Activated CD8-positive, alpha-beta memory T cell treated with anti-CD3 and anti-CD28 coated beads for 24 hours (primary cell): ENCODE data around the gene PBX4.

Source experiments
- DNase-seq: peaks from one replicate; pipeline ENCODE4 v3.0.0-alpha.2; 2020

PBX4 gene

DNA sequence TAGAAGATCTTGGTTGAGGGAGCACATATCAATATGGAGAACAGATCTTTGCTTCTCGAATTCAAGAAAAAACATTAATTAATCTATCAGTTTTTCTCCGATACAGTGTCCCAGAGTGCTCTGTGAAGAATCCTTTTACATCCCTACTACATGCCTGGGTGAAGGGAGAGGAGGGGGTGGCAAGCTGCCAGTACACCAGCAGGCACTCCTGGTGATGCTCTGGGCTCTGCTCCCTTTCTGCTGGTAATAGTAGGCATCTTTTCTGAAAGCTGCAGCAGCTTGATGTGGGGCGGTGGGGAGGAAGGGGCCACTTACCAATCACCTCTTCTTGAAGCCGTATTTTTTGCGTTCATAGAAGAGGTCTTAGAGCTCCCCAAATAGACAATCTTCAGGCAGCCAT, 30.7 kb downstream of the PBX4 start:
- no peak for DNase-seq

DNA sequence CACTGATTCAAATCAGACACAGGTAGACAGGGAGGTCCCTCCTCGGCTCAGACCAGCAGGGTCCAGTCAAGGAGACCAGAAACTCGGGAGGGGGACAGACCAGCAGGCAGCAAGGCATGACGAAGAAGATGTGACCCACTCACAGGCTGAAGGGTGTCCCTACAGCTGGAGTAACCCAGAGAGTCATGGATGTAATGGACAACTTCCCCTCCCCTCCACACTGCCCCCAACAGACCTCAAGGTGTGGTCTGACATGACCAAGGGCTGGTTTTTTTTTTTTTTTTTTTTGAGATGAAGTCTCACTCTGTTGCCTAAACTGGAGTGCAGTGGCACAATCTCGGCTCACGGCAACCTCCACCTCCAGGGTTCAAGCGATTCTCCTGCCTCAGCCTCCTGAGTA, 34.1 kb downstream of the PBX4 start:
- no peak for DNase-seq

DNA sequence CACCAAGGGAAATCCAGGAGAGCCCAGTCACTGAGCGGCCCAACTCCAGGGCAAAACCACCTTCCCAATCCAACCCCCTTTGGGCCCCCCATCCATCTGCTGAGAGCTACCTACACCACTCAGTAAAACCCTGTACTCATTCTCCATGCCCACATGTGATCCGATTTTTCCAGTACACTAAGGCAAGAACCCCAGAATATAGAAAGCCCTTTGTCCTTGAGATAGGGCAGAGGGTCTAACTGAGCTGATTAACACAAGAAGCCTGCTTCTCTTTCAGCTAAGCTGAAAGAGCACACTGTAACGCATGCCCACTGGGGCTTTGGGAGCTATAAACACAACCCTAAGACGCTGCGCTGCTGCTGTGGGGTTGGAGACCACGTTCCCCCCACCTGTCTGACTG, 36.0 kb downstream of the PBX4 start:
- no peak for DNase-seq

DNA sequence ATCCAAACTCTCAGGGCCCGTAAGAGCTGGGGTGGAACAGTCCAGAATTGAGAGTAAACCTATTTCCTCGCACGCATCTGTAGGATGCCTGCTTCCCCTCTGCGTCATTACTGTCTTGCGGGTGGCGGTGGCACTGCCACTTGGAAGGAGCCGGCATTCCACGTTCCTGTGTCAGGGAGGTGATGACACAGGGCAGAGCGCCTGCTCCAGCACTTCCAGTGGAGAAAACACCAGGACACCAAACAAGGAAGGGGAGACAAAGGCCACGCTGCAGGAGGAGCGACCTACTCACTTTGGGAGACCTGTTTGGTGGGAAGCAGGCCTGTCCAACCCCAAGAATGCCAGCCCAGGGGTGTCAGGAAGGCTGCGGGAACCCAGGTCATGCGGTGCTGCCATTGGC, 37.1 kb downstream of the PBX4 start:
- no peak for DNase-seq

DNA sequence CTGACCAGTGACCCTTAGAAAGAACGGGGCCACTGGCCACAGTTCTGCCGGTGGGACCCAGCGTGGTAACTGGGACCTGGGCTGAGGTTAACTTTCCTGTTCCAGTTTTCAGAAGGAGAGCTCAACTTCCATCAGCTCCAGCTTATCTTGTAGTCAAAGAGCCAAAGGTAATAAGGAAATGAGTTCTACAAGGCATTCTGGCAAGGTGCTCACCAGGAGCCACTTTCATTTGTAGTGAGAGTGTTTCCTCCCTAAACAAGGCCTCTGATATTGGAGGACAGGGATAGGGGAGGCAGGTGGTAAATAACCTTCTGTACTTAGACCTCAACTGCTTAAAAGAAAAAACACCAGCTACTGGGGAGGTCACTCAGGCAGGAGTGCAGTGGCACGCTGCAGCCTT, 38.1 kb downstream of the PBX4 start:
- DNase-seq = no peak

DNA sequence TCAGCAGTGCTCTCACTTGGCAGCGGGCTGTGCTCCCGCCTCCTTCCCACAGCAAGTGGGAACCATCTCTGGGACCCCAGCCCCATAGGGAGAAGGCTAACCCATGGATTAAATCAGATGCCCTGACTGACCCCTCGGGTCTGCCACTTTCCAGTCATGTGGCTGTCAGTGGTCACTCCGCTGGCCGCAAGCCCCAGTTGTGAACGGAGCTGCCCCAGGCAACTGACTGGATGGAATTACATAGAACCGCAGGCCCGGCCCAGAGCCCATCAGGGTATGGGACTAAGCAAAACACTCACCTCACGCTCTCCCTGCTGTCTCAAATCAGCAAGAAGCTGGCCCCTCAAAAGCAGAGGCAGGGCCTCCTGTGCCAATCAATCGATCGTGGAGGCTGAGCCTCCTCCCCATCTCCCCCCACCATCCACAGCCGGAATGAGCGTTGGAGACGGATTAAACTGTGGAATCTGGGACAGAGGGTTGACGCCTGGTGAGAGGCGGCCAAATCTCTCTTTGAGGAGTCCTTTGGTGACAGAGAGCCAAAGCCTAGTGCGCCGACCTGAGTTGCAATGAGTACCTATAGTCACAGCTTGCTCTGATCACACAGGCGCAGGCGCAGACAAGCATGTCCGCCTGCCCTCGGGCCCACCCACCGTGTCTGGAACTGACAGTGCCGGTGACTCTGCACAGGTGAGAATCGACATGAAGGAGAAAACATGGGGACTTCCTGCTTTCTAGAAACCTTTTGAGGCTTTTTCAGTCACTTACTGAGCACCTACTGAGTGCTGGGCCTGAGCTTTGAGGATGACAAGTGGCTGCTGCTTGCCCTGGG, 38.7 kb downstream of the PBX4 start:
- DNase-seq = no peak

DNA sequence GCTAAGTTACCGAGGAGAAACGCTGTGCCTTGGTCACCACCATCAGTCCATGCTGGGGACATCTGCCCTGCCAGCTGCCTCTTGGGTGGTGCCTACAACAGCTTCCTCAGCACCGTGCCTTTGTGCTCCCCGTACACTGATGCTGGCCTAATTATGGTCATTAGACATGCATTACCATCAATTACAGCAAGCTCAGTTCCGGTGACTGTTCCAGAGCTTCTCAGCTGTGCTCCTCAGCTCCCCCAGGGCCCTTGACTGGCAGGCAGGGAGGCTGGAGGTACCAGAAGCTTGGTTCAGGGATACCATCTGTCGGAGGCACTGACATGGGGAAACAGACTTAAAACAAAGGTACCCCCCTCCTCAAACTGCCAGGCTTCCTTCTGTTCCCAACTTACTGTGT, 40.2 kb downstream of the PBX4 start:
- no peak for DNase-seq

DNA sequence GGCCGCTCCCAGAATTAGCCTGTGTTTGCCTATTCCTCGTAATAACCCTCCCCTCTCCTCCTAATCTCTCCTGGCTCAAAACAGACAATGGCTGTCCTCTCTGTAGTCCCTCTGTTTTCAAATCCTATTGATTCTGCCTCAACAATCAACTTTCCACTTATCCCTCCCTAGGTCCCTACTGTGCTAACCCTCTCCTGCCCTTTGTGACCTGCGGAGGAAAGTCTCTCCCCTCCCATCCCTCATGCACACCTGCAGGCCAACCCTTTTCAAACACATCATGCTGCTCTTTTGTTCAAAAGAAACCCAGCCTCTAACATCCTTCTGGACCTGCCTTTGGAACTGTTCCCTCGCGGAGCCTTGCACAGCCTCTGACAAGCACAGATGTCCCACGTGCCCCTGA, 43.1 kb downstream of the PBX4 start:
- DNase-seq = no peak

DNA sequence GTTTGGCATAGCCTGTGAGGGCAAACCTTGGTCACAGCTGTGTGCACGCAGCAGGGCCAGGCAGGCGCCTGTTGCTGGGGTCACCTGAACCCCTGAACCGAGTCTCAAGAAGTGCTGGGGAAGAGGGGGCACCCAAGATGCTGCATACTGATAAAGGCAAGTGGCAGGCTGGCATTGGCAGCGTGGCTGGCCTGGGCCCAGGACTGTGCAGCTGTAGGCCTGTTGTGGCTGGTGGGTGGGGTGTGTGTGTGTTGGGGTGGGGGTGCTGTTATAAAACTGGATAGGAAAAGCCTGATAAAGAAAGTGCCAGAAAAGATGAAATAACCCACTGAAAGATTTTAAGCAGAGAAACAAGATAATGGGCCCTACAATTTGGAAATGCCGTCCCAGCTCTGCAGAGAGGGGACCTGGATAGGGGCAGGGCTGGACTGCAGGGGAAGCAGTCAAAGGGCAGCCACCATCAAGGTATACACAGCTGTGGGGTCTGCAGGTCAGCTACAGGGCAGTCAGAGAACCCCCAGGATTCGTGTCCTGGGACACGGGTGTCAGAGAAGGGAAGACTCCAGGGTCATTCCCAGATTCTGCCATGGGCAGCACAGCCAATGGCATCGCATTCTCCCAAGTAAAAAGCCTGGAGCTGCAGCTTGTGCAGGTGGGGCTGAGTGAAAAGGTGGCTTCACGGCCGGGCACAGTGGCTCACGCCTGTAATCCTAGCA, 47.3 kb downstream of the PBX4 start:
- no peak for DNase-seq

DNA sequence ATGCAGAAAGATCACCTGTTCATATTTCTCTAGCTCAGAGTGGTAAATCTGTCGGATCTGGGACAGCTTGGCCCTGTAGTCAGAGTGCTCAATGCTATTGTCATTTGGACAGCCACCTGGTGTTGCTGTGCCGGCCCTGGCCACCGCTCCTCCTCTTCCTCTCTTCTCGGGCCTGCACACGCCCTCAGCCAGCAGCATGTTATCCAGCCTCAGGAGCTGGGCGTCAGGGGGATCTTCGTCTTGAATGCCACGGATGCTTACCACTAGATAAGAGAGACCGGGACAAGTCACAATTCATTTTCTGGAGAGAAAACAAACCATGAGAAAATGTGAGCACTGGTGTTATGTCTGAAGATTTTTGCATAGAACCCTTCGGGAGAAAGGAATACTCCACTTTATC, 47.9 kb downstream of the PBX4 start:
- no peak for DNase-seq

DNA sequence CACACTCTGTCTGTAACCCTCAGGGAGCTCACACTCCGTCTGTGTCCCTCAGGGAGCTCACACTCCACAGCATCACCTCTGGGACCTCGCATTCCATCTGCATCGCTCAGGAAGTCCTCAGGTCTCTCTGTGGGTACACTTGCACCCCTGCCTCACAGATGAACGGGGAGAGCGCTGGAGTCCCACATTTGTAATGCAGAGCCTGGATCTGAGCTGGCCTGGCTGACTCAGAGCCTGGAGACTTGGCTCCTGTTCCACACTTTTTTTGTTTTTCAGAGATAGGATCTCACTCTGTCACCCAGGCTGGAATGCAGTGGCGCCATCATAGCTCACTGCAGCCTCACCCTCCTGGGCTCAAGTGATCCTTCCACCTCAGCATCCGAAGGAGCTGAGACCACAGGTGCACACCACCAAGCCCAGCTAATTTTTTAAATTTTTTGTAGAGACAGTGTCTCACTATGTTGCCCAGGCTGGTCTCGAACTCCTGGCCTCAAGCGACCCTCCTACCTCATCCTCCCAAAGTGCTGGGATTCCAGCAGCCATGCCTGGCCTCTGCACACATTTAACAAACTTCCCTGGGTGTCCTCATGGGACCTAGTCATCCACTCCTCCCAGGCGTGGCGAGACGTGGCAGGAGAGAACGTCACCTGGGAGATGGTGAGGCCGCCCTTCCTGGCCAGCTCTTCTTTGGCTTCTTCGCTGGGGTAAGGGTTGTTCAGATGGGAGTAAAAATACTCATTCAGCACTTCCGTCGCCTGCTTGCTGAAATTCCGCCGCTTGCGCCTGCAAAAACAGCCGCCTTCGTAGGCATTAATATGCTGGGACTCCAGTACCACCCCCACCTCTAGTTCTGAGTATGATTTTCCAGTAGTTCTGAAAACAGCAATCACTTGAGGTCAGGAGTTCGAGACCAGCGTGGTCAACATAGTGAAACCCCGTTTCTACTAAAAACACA, 49.4 kb downstream of the PBX4 start:
- DNase-seq = no peak

DNA sequence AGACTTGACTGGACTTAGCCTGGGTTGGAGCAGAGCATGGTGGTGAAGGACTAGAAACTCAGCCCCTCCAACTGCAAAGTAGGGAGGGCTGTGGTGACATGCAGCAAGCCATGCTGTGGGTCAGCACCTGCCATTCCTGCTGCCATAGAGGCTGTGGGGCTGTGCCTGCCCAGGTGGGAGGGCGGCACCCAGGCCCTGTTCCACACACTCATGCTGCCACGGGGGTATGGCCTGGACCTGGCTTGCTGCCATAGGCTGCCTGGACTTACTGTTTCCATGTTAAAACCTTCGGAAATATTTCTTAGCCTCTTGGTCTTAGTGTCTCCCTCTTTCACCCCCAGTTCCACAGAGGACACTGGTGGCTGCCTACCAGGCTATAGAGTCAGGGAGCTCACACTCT, 51.1 kb downstream of the PBX4 start:
- DNase-seq = no peak

DNA sequence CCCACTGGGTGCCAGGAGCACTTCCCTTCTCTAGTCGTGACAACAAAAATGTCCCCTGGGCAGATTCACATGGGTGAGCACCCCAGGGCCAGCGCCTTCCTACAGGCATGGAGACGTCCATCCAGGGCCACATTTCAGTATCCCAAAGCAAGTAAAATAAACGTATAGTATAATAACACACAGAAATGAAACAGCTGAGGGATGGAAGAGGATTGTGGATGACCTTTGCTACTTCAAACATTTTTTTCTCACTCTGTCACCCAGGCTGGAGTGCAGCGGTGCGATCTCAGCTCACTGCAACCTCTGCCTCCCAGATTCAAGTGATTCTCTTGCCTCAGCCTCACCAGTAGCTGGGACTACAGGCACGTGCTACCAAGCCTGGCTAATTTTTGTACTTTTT, 52.2 kb downstream of the PBX4 start:
- no peak for DNase-seq

DNA sequence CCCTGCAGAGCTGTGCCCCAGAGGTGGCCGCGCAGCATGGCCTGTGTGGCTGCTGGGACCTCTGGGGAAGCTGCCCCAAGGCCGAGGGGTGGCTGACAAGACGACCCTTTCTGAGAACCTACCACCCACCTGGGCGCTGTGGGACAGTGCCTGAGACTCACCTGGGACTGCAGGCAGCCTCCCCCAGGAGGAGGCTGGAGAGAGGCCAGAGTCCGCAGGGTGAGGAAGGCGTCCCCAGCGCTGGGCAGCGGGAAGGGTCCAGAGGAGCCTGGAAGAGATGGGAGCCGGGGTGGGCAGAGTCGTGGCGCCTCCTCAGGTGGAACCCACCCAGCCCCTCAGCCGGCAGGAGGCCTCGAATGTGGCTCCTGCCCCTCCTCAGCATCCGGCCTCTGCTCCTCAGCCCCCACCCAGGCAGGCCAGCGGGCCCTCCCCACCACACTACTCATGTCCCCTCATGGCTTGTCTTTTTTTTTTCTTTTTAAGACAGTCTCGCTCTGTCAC, 55.1 kb downstream of the PBX4 start:
- no peak for DNase-seq

DNA sequence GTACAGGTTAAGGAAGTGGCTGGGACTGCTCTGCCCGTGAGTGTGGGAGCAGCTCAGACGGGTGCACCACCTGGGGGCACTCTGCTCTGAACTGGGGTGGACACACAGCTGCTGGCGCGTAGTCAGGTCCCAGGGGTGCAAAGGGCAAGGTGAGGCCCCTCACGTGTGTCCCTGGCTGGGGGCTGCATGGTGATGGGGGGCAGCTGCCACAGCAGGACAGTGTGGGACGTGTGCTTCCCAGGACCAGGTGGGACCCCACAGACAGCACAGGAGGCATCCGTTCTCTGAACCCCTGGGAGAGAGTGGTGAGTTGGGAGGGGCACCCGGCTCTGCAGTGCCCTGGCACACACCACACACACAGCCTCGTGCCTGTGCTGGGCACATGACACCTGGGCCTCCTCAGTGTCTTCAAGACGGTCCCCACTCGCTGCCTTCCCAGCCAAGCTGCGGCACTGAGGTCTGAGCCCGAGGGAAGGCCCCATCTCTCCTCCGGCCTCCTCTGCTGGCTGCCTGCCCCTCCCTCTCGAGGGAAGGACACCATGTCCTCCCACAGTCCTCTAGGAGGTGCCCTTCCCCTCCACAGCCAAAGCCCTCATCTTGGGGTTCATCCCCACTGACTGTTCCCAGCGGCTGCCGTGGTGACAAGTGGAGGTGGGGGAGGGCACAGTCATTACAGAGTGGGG, 55.7 kb downstream of the PBX4 start:
- DNase-seq = no peak

DNA sequence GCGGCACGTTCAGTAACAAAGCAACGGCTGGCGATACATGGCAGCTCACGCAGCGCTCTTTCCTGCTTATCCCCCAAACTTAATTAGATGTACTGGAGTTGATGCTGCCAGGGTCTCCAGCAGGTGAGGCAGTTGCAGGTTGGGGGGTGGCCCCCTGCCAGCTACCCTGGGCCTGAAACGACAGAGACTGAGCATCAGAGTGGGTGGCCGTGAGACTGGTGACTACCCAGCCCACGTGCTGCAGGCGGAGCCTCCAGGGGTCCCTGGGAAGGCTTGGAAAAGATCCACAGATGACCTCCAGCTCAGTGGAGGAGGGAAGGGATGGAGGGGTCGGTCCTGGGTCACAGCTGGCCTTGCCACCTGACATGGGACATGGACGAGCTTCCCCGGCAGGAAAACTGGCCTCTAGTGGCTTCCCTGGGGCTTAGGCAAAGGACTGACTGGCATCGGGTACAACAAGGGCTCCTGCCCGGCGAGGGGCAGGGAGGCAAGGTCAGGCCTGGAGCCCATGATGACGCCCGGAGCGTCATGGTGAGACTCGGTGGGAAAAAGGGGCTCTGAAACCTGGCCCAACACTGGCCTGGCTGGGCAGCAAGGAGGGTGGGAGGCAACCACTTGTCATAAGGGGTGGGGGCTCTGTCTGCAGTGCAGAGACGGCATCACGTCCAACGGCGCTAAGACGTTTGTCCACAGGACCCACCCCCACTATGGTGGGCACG, 56.4 kb downstream of the PBX4 start:
- no peak for DNase-seq

DNA sequence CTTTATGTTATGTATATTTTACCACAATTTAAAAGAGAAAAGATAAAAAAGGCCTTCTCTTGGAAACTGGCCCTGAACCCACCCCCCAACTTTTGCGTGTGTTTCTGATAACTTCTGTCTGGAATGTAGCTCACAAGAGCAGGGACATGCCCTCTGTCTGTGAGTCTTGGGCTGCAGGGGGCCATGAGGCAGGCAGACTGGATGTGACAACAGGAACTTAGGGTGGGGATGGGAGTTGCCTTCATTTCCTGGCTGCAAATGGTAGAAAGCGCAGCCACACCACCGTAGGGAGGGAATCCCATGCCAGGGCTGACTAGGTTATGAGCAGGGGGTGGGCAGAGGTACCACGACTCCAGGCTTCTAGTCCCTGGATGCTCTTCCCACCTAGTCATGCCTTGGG, 58.6 kb downstream of the PBX4 start:
- no peak for DNase-seq

DNA sequence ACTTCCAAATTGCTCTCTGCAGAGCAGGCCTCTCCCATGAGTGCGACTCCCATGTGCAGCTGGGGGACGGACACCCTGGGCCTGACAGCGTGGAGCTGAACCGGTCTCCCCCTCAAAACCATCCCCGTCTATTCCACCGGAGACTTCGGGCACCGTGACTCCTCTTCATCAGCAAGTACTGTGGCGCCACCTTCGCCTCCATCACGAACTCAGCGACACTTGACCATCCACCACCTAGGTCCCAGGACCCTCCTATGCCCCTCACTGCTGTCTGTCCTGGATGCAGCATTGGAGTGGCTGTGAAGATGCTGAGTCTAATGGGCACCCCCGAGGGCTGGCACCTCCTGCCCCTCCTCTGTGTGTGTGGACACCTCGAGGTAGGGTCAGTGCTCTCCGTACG, 59.9 kb downstream of the PBX4 start:
- no peak for DNase-seq

DNA sequence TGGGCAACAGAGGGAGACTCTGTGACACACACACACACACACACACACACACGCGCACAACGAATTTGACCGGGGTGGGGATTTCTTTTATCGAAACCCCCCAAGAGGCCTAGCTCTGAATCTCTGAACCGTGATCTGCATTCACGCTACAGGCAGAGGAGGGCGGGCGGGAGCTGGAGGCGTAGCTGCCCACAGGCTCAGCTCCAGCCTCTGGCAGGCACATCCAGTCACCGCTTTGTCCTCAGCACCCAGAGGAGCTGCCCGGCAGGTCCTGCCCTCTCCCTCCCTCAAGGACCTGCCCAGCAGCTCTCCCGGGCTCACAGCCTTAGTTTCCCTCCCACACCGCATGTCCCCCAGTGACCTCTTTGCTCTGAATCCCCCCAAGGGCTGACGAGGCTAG, 60.4 kb downstream of the PBX4 start:
- no peak for DNase-seq

DNA sequence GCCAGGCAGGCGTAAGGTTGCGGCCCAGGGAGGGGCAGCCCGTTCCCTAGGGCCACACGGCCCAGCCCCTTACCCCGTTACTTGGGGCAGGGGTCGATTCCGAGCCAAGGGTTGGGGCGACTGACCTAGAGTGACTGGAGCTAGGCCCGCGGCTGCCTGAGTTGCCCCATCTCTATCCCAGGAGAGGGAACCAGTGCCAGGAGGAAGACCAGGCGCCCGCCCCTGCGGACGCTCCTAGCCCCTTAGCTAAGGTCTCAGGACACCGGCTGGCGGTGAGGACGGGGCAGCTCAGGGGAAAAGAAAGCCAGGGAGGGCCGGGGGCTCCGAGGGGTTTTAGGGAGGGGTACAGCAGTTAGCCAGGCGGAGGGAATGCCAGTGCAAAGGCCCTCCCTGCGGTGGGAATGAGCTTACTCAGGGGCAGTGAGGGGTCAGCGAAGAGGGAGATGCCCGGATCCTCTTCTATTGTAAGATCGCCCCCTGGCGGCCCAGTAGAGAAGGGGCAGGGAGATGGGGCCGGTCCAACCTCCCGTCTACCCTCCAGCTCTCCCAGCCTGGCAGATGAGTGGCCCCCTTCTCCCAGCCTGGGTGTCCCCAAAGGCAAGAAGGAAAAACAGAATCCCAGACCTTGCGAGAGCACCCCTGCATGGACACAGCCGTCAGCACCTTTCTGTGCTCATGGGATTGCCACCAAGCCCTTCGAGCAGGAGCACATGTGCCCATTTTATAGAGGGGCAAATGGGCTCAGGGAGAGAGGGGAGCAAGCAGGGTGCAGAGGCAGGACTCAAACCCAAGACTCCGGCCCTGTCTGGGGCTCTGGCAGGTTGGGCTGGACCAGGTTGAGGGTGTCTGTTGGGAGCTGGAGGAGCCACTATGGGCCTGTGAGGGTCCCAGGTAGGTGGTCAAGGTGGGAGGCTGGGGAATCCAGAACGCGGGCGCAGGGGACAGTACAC, 64.1 kb downstream of the PBX4 start:
- peak; percentile 86 for DNase-seq

DNA sequence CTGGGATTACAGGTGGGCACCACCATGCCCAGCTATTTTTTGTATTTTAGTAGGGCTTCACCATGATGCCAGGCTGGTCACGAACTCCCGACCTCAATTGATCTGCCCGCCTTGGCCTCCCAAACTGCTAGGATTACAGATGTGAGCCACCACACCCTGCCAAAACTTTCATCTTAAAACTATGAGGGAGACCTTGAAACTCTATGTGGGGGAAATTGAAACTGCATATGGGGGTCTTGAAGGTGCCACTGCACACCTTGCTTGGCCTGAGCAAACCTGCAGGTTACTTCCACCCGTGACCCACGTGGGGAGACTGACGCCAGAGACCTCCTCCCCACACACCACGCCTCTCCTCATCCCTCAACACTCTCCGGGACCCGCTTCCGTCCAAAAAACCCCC, 64.8 kb downstream of the PBX4 start:
- no peak for DNase-seq
